Stimulated activated CD4-positive, alpha-beta T cell treated with anti-CD3 and anti-CD28 coated beads, Interleukin-1b, Interleukin-23, amount 100 ng/mL, for 24 hours (primary cell): Measurements from ENCODE around the gene GGA1.
"Not testable (repeated sequence)": the region's sequence is repeated elsewhere in the genome, so short reads cannot be mapped to it uniquely, and the experiment has no call there.

Source experiments
- DNase-seq, 4 experiments: peaks; one replicate each; pipeline ENCODE4 v3.0.0-alpha.2; 2020; ENCODE audit warnings: low read depth in 4 of 4, low spot score in 1 of 4

The GGA1 gene

GRCh38 chr22:37607010-37607934 lies 1.4 kb upstream of the GGA1 start:
- peak; percentile 83 to 96 (median 88) for DNase-seq

DNA sequence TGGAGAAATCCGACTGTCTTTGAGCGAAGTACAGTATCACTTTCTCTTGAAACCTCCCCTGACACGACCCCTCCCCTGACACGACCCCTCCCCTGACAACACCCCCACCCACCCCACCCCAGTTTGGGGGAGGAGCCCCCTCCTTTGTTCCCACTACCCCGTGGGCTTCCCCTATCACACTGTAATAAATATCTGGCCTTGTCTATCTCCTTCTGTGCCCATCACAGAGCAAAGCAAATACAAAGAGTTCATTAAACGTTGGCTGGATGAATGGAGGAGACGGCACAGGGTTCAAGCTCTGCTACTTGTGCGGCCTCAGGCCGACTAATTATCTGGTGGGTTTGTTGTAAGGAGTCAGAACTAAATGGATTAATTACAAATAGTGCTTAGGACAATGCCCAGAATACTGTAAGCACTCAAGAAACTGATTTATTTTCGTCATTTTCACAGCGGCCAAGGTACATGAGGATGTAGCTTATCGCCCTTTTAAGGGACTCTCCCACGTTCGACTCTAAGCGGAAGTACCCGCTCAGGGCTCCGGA lies 628 bp upstream of the GGA1 start:
- DNase-seq = peak in 1 of 4 experiments; percentile 9

GRCh38 chr22:37609240-37610152 lies 862 bp downstream of the GGA1 start:
- no peak for DNase-seq

- not testable (repeated sequence) for DNase-seq
Observed at GRCh38 chr22:37610153-37610475, 1.5 kb downstream of the GGA1 start.

DNA sequence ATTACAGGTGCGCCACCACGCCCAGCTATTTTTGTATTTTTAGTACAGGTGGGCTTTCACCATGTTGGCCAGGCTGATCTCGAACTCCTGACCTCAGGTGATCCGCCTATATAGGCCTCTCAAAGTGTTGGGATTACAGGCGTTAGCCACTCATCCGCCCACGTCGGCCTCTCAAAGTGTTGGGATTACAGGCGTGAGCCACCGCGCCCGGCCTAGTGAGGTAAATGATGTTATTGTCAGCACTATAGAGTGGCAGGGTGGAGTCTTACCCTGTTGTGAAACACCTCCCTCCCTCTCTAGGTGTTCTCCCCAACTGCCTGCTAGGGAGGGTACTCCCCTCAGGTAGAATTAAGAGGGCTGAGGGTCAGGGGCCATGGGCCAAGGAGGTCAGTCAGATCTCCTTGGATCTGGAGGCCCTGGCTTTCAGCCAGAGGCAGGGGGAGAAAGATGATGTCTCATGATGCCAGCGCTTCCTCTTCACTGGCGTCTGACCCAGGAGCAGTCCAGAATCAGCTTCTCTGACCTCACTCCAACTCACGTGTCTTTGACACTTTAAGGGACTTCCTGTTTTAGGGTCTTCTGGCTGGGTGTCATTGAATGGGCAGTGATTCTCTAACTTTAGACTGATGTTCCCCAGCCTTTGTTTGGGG lies 2.0 kb downstream of the GGA1 start:
- no peak for DNase-seq

GRCh38 chr22:37611207-37611606 lies 2.6 kb downstream of the GGA1 start:
- DNase-seq = no peak

- no peak for DNase-seq
Observed at GRCh38 chr22:37616201-37617083, 7.8 kb downstream of the GGA1 start.

DNA sequence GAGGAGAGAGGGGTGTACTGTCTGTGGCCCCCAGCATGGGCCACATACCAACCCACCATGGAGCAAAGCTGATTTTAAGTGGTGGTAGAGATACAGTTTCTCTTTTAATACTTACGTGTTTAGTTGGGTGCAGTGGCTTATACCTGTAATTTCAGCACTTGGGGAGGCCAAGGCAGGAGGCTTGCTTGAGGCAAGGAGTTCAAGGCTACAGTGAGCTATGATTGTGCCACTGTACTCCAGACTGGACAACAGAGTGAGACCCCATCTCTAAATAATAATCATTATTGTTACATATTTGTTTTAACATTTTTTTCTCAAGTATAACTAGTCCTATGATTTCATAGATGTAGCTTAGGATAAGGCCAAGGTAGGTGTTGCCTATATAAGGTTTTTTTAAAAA lies 8.8 kb downstream of the GGA1 start:
- no peak for DNase-seq

- no peak for DNase-seq
Observed at GRCh38 chr22:37618072-37618656, 9.5 kb downstream of the GGA1 start.

DNA sequence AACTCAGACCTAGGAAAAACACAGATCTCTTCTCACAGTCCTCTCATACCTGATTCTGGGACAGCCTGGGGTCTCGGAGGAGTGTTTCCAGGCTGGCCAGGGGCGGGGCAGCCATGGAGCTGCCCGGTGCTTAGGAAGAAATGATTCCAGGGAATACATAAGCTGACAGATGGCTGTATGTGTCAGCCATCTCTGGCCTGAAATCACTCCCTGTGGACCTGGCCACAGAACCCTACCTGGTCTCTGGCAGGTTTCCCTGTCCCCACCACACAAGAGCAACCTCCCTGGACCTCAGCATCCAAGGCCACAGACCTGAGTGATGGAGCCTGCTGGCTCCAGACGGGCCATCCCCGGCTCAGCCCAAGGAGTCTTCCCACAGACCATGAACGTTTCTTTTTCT lies 10.0 kb downstream of the GGA1 start:
- no peak for DNase-seq

DNA sequence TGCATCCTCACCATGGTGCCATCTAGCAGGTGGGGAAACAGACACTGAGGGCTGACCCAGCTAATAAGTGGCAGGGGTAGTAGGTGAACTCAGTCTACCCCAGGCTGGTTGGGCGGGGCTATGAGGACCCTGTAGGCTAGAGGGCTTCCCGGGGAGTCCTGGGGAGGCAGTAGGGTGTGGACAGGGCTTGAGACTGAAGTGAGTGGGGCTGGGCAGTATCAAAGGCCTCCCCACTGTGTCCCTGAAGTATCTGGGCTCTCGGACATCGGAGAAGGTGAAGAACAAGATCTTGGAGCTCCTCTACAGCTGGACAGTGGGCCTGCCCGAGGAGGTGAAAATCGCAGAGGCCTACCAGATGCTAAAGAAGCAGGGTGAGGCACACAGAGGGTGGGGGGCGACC lies 11.4 kb downstream of the GGA1 start:
- no peak for DNase-seq

GRCh38 chr22:37621352-37621860 lies 12.8 kb downstream of the GGA1 start:
- DNase-seq = no peak

DNA sequence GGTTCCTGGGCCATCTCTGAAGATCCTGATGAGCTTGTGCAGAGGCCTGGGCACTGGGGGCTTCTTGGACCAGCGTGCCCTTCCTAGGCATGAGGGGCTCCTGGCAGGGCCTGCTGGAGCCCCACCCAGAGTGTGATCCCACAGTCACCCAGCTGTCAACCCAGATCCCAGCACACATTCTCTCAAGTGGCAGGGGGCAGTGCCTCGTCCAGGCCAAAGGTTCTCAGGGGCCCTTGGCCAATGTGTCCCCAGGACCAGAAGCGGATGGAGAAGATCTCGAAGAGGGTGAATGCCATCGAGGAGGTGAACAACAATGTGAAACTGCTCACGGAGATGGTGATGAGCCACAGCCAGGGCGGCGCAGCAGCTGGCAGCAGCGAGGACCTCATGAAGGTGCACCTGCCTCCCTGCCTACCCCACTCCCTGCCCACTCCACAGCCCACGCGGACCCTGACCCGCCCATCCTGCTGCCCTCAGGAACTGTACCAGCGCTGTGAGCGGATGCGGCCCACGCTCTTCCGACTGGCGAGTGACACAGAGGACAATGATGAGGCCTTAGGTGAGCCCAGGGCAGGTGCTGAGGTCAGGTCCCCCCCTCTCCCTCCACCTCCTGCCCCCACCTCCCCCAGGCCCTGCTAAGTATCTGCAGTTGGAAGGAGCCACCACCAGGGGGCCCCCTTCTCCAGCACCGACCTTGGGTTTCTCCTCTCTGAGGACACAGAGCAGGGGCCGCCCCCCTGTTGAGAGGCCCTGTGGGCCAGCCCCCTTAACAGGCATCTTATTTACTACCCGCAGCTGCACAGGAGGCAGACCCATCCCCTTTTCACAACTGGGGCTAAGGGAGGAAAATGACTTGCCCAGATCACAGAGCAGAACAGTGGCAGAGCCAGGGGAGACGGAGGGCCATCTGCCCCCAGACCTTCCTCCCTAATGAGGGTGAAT lies 14.7 kb downstream of the GGA1 start:
- peak in 3 of 4 experiments; percentile 58 to 67 (median 61) for DNase-seq

GRCh38 chr22:37624017-37624365 lies 15.4 kb downstream of the GGA1 start:
- no peak for DNase-seq

DNA sequence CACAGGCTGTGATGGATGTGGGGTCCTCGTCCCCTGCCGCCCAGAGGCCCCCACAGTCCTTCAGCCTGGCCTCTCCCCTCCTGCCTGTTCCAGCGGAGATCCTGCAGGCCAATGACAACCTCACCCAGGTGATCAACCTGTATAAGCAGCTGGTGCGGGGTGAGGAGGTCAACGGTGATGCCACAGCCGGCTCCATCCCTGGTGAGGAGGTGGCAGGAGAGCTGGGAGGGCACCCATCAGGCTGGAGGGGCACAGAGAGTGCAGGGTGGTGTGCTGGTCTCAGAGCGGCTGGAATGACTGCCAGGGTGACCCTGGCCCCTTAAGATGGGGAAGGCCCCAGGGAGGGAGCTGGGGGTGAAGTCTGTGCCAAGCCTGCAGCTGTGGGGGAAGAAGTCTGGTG lies 16.2 kb downstream of the GGA1 start:
- DNase-seq = no peak

GRCh38 chr22:37625737-37626136 lies 17.1 kb downstream of the GGA1 start:
- no peak for DNase-seq

DNA sequence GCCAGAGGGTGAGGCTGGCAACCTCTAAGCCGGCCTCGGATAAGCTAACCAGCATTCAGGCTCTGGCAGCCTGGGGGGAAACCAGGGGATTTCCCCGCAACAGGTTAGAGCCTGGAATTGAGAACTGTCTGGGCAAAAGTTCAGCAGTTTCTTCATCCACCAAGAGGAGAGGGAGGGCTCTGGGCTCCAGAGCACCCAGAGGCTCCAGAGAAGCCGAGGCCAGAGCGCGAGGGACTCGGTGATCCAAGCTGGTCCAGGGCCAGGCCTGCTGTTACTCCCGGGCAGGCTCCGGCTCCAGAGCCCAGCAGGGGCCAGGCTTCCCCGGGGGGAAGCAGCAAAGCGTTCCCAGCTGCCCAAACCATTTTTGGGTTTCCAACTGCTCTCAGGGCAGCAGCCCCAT lies 17.5 kb downstream of the GGA1 start:
- DNase-seq = no peak

DNA sequence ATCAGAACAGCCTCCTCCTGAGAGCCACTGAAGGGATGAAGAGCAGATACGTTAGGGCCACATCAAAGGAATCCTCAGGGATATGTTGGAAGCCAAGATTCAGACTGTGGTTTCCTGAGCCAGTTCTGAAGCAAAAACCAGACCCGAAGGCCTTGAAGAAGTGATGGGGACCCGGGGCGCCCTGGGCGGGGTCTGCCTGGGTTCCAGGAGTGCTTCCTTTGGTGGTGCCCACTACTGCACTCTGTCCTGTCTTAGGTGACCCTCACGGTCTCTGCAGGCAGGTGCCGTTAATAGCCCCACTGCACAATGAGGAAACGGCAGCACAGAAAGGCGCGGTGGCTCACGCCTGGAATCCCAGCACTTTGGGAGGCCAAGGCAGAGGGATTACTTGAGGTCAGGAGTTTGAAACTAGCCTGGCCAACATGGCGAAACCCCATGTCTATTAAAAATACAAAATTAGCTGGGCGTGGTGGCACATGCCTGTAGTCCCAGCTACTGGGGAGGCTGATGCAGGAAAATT lies 18.0 kb downstream of the GGA1 start:
- DNase-seq = no peak
